Thyroid gland (tissue), 4 donors: ENCODE data around the gene MBD6.

Source experiments
- CTCF ChIP-seq, 6 experiments: fragments of 200-600 bp in 3 of 6; fragments of 450-650 bp in 3 of 6; sonication (generic) in 3 of 6; IDR thresholded peaks; one replicate each; pipeline ENCODE4 v1.5.1; 2016 to 2019; ENCODE audit warnings: antibody characterized with exemption in 6 of 6, mild to moderate bottlenecking in 2 of 6, inconsistent platforms in 1 of 6, moderate library complexity in 1 of 6
- POLR2A ChIP-seq, 2 donors: fragments of 450-650 bp; IDR thresholded peaks; one replicate each; pipeline ENCODE4 v1.6.1; 2017; ENCODE audit warnings: antibody characterized with exemption in 2 of 2, mild to moderate bottlenecking in 2 of 2, moderate library complexity in 1 of 2

- TF ChIP-seq CTCF (IDR thresholded peaks at IDR 0.05), result no peak
- no peak for TF ChIP-seq POLR2A (IDR thresholded peaks at IDR 0.05)
Measured at GRCh38 chr12:57579011-57579410, 56.4 kb downstream of the MBD6 start.
